Neural progenitor cell (in vitro differentiated cells): Measurements from ENCODE around the gene KIF24. TPM values are rescaled to one million over a fixed set of nuclear protein-coding genes. Genes with fewer than 3 reads are reported as not detected.
A peak's percentile ranks its signal among the peaks of the same experiment; 100 is the strongest.
"Not testable (repeated sequence)": the region's sequence is repeated elsewhere in the genome, so short reads cannot be mapped to it uniquely, and the experiment has no call there.

Experiments used
- DNase-seq: peaks from one replicate; pipeline ENCODE4 v3.0.0-alpha.2; 2016; ENCODE audit warnings: low spot score
- H2AFZ ChIP-seq: fragments of 200-600 bp; sonication (generic); replicated peaks from 2 replicates; pipeline ENCODE4 v1.6.1; 2016; ENCODE audit warnings: antibody characterized with exemption
- H3F3A ChIP-seq: fragments of 200-600 bp; sonication (generic); 2 replicates; pipeline ENCODE4 v1.6.1; 2016; ENCODE audit warnings: antibody characterized with exemption, low read depth
- H3K27ac ChIP-seq: fragments of 200-600 bp; sonication (generic); 2 replicates; pipeline ENCODE4 v1.5.1; 2016; ENCODE audit warnings: mild to moderate bottlenecking
- H3K27me3 ChIP-seq: fragments of 200-600 bp; sonication (generic); 2 replicates; pipeline ENCODE4 v1.6.1; 2016; ENCODE audit warnings: mild to moderate bottlenecking, moderate library complexity
- H3K36me3 ChIP-seq: fragments of 200-600 bp; sonication (generic); 2 replicates; pipeline ENCODE4 v1.5.1; 2016
- H3K4me1 ChIP-seq: fragments of 200-600 bp; sonication (generic); 2 replicates; pipeline ENCODE4 v1.6.1; 2016; ENCODE audit warnings: mixed run types
- H3K4me2 ChIP-seq: fragments of 200-600 bp; sonication (generic); 2 replicates; pipeline ENCODE4 v1.6.1; 2016
- H3K4me3 ChIP-seq: fragments of 200-600 bp; sonication (generic); 2 replicates; pipeline ENCODE4 v1.5.1; 2016
- H3K79me2 ChIP-seq: fragments of 200-600 bp; sonication (generic); 2 replicates; pipeline ENCODE4 v1.6.1; 2016; ENCODE audit warnings: low read depth
- H3K9ac ChIP-seq: fragments of 200-600 bp; sonication (generic); 2 replicates; pipeline ENCODE4 v1.6.1; 2016
- H3K9me3 ChIP-seq: fragments of 200-600 bp; sonication (generic); 2 replicates; pipeline ENCODE4 v1.5.1; 2016; ENCODE audit warnings: low read depth
- H4K20me1 ChIP-seq: fragments of 200-600 bp; sonication (generic); 2 replicates; pipeline ENCODE4 v1.6.1; 2016; ENCODE audit warnings: low read depth
- H3K27ac Mint-ChIP-seq: 3 replicates; pipeline ENCODE4 v1.8.0; 2021; ENCODE audit warnings: mixed read lengths
- H3K27me3 Mint-ChIP-seq: 2 replicates; pipeline ENCODE4 v1.8.0; 2022; ENCODE audit warnings: low read depth, mild to moderate bottlenecking, inconsistent platforms, moderate library complexity, mixed read lengths; ENCODE audit not compliant: insufficient read depth
- H3K36me3 Mint-ChIP-seq: 3 replicates; pipeline ENCODE4 v1.8.0; 2021; ENCODE audit warnings: mixed read lengths
- H3K4me1 Mint-ChIP-seq: 3 replicates; pipeline ENCODE4 v1.8.0; 2021; ENCODE audit warnings: mixed read lengths
- H3K4me3 Mint-ChIP-seq: 3 replicates; pipeline ENCODE4 v1.8.0; 2021; ENCODE audit warnings: mild to moderate bottlenecking, moderate library complexity, mixed read lengths
- H3K9me3 Mint-ChIP-seq: 3 replicates; pipeline ENCODE4 v1.8.0; 2020; ENCODE audit warnings: mixed read lengths
- EZH2 ChIP-seq: fragments of 200-600 bp; sonication (generic); IDR thresholded peaks from 2 replicates; pipeline ENCODE4 v1.6.1; 2017; ENCODE audit warnings: antibody characterized with exemption, mild to moderate bottlenecking, moderate library complexity
- EZH2phosphoT487 ChIP-seq: fragments of 200-600 bp; sonication (generic); IDR thresholded peaks from 2 replicates; pipeline ENCODE4 v1.6.1; 2017; ENCODE audit warnings: antibody characterized with exemption
- total RNA-seq: library from RNA; depleted of rRNA; stranded (reverse); fragments of >200 nt; gene quantifications from 2 replicates; pipeline ENCODE4 v1.2.3, GENCODE V29; 2015; ENCODE audit warnings: low replicate concordance
- TF ChIP-seq, protein P1 (sequence below): fragments of 200-600 bp; sonication (generic); IDR thresholded peaks from 2 replicates; pipeline ENCODE4 v1.5.1; 2017; ENCODE audit warnings: antibody characterized with exemption, mild to moderate bottlenecking

Gene KIF24
- total RNA-seq, 1 donor from 2014 or later = 9.4 TPM

DNA sequence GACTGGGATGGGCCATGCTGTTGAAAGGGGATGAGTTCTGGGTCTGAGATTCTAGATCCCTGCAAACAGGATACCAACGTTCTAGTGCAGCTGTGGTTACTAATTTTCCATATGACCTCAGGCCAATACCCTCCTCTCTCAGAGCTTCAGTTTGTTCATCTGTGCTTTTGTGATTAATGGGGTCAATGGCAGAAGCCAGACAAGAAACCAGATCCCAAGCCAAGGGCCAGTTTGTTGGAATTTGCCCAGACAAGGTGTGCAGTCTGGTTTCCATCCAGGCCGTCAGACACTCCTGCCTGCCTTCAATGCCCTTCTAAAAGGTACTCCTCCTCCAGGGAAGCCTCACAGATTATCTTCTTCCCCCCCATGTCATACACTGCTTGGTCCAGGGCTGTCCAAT lies 36.2 kb upstream of the KIF24 start:
- Mint-ChIP-seq H3K27me3 (peaks cover 6% of the 10 kb centered on the region), H3K9me3 (peaks cover 18% of the 10 kb centered on the region), H3K27ac (no peak overlapping the region), H3K4me3 (no peak overlapping the region), H3K4me1 (peaks cover 24% of the 10 kb centered on the region), H3K36me3 (peaks cover 15% of the 10 kb centered on the region)
- no peaks in the 10 kb centered on the region for H3K36me3 ChIP-seq
- no peak for DNase-seq
- no peak overlapping the region for H3K4me3 ChIP-seq
- peaks cover 4% of the 10 kb centered on the region for H4K20me1 ChIP-seq
- H3F3A ChIP-seq = peaks cover 22% of the 10 kb centered on the region
- H3K27ac ChIP-seq = no peak overlapping the region
- H3K9ac ChIP-seq = no peak overlapping the region
- no peaks in the 10 kb centered on the region for H3K79me2 ChIP-seq
- TF ChIP-seq EZH2phosphoT487 = no peak
- no peak for TF ChIP-seq EZH2
- TF ChIP-seq, protein P1, sequence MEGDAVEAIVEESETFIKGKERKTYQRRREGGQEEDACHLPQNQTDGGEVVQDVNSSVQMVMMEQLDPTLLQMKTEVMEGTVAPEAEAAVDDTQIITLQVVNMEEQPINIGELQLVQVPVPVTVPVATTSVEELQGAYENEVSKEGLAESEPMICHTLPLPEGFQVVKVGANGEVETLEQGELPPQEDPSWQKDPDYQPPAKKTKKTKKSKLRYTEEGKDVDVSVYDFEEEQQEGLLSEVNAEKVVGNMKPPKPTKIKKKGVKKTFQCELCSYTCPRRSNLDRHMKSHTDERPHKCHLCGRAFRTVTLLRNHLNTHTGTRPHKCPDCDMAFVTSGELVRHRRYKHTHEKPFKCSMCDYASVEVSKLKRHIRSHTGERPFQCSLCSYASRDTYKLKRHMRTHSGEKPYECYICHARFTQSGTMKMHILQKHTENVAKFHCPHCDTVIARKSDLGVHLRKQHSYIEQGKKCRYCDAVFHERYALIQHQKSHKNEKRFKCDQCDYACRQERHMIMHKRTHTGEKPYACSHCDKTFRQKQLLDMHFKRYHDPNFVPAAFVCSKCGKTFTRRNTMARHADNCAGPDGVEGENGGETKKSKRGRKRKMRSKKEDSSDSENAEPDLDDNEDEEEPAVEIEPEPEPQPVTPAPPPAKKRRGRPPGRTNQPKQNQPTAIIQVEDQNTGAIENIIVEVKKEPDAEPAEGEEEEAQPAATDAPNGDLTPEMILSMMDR = no peak
- H3K4me1 ChIP-seq = peaks cover 27% of the 10 kb centered on the region
- no peaks in the 10 kb centered on the region for H3K9me3 ChIP-seq
- no peak overlapping the region for H3K4me2 ChIP-seq
- H3K27me3 ChIP-seq = peaks cover 34% of the 10 kb centered on the region
- no peak overlapping the region for H2AFZ ChIP-seq

DNA sequence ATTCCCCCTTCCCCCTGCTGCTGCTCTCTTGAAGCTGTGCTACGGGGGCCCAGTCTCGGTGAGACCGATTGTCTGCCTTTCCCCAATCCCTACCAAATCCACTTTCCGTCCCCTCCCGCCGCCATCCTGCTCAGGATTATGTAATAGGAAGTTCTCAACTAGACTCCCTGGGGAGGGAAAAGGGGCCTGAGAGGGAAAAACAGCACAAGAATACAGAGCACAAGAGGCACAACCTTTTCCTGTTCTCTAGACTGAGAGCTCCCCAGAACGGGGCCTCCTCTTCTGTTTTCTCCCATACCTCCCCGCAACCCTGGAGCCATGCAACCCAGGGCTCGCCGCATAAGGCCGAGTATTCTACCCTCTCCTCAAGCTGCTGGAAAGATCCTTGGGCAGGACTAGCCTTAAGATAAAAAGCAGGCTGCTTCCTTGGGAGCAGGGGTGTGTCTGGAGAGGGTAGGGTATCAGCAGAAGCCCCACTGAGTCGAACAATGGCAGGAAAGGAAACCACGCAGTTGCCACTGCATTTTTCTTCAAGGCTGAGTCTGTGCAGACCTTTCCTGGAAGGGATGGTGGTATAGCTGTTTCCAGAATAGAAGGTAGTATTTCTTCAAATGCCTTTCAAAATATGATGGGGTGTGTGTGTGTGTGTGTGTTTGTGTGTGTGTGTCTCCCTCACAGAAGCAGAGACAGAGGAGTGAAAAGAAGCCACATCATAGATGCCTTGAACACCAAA lies 34.7 kb upstream of the KIF24 start:
- H3K9me3 ChIP-seq = no peaks in the 10 kb centered on the region
- H2AFZ ChIP-seq = no peak overlapping the region
- H3K36me3 ChIP-seq = no peaks in the 10 kb centered on the region
- peaks cover 5% of the 10 kb centered on the region for H3K27me3 Mint-ChIP-seq
- peaks cover 24% of the 10 kb centered on the region for H3K4me1 Mint-ChIP-seq
- peaks cover 10% of the 10 kb centered on the region for H3K36me3 Mint-ChIP-seq
- H3K4me3 ChIP-seq = peak overlapping the region; percentile 22
- no peak overlapping the region for H3K9ac ChIP-seq
- peaks cover 27% of the 10 kb centered on the region for H3K4me1 ChIP-seq
- peaks cover 4% of the 10 kb centered on the region for H4K20me1 ChIP-seq
- peak overlapping the region; percentile 94 for H3K27ac Mint-ChIP-seq
- H3K4me3 Mint-ChIP-seq = peak overlapping the region; percentile 28
- H3K9me3 Mint-ChIP-seq = peaks cover 16% of the 10 kb centered on the region
- peak; percentile 75 for DNase-seq
- H3K79me2 ChIP-seq = no peaks in the 10 kb centered on the region
- peak overlapping the region; percentile 12 for H3K27ac ChIP-seq
- peaks cover 34% of the 10 kb centered on the region for H3K27me3 ChIP-seq
- TF ChIP-seq EZH2phosphoT487 (no peak), EZH2 (no peak)
- TF ChIP-seq, protein P1 = no peak
- peak overlapping the region; percentile 78 for H3K4me2 ChIP-seq
- H3F3A ChIP-seq = peaks cover 22% of the 10 kb centered on the region

DNA sequence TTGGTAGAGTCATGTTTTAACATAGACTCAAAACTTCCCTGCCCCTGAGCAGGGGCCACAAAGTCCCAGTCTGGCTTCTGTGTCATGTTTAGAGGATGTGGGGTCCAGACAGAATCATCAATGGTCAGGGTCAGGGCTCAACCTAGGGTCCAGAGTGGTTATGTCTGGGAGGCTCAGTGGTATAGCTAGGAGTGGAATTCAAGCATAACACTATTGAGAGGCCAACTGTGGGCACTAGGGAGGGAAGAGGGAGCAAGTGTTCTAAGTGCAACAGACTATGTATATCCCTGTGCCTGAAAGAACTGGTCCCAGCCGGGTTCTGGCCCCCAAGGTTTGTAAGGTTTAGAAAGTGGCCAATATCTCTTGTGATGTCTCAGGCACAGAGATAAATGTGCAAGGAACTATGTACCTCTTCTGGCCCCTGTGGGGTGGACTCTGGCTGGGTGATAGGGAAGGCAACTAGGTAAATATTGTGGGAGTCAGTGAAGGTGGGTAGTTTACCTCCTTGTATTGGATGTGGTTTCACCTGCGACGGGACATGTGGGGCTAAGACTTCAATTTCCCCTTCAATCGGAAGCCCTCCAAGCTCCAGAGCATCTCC lies 33.6 kb upstream of the KIF24 start:
- Histone ChIP-seq H3K4me1 (peaks cover 27% of the 10 kb centered on the region), H3K36me3 (no peaks in the 10 kb centered on the region), H3F3A (peaks cover 22% of the 10 kb centered on the region), H4K20me1 (peaks cover 4% of the 10 kb centered on the region), H3K27ac (no peak overlapping the region), H3K9me3 (no peaks in the 10 kb centered on the region), H2AFZ (no peak overlapping the region), H3K9ac (no peak overlapping the region), H3K27me3 (peaks cover 34% of the 10 kb centered on the region), H3K79me2 (no peaks in the 10 kb centered on the region), H3K4me3 (no peak overlapping the region), H3K4me2 (peak overlapping the region; percentile 78)
- no peak for DNase-seq
- Mint-ChIP-seq H3K4me3 (no peak overlapping the region), H3K4me1 (peaks cover 24% of the 10 kb centered on the region), H3K36me3 (peaks cover 3% of the 10 kb centered on the region), H3K27me3 (peaks cover 5% of the 10 kb centered on the region), H3K9me3 (peaks cover 14% of the 10 kb centered on the region), H3K27ac (peak overlapping the region; percentile 94)
- TF ChIP-seq EZH2 (no peak), EZH2phosphoT487 (no peak)

DNA sequence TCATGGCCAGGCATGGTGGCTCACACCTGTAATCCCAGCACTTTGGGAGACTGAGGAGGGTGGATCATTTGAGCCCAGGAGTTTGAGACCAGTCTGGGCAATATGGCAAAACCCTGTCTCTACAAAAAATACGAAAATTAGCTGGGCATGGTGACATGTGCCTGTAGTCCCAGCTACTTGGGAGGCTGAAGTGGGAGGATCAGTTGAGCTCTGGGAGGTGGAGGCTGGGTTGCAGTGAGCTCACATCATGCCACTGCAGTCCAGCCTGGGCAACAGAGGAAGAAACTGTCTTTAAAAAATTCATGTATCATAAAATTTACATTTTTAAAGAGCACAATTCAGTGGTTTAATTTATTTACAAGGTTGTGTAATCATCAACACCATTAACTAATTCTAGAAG lies 23.9 kb upstream of the KIF24 start:
- H3K27me3 ChIP-seq, DNase-seq, H3F3A ChIP-seq, H3K79me2 ChIP-seq, H3K36me3 Mint-ChIP-seq, H3K4me3 ChIP-seq, H3K27me3 Mint-ChIP-seq, H4K20me1 ChIP-seq, H2AFZ ChIP-seq, H3K9me3 ChIP-seq, H3K27ac Mint-ChIP-seq, H3K27ac ChIP-seq, H3K36me3 ChIP-seq, H3K4me3 Mint-ChIP-seq, H3K4me1 ChIP-seq, H3K4me1 Mint-ChIP-seq, H3K9ac ChIP-seq, H3K4me2 ChIP-seq: not testable (repeated sequence)
- H3K9me3 Mint-ChIP-seq = peaks cover 15% of the 10 kb centered on the region

DNA sequence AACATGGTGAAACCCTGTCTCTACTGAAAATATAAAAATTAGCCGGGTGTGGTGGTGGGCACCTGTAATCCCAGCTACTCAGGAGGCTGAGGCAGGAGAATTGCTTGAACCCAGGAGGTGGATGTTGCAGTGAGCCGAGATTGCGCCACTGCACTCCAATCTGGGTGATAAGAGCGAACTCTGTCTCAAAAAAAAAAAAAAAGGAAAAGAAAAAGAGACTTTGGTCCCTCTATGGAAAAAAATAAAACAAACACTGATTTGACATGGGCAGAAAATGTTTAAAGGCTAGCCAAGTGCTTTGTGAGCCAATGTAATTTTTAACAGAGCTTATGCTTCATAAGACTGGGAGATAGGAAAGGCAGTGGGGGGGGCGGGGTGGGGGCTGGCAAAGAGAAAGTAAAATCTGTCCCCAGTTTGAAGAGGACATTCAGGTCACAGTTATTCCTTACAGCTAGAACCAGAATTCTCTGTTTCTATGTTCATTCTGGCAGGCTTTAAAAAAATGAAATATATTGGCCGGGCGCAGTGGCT lies 23.1 kb upstream of the KIF24 start:
- not testable (repeated sequence) for H3K4me1 Mint-ChIP-seq, H3K4me3 Mint-ChIP-seq, H3K4me2 ChIP-seq, H3K9me3 ChIP-seq, H3F3A ChIP-seq, H2AFZ ChIP-seq, H3K9ac ChIP-seq, H3K4me1 ChIP-seq, H3K27me3 ChIP-seq, H3K79me2 ChIP-seq, DNase-seq, H3K27ac ChIP-seq, H3K36me3 ChIP-seq, H4K20me1 ChIP-seq, H3K4me3 ChIP-seq, H3K27me3 Mint-ChIP-seq, H3K27ac Mint-ChIP-seq
- Mint-ChIP-seq H3K36me3 (peaks cover 11% of the 10 kb centered on the region), H3K9me3 (peaks cover 12% of the 10 kb centered on the region)
